NOMO-1 treated with DMSO at 0.1 percent for 48 hours (cell line): ENCODE data around the gene SORBS1.

Source experiments
- DNase-seq: peaks from one replicate; lab custom pipeline; 2025; ENCODE audit not compliant: unreplicated experiment; lab: John Stamatoyannopoulos, UW

The SORBS1 gene

GRCh38 chr10:95517536-95518454 lies 43.4 kb downstream of the SORBS1 start:
- no peak for DNase-seq

- no peak for DNase-seq
These were observed 44.3 kb downstream of the SORBS1 start for GRCh38 chr10:95516774-95517373.

GRCh38 chr10:95513941-95514392 lies 47.2 kb downstream of the SORBS1 start:
- no peak for DNase-seq

- DNase-seq: no peak
These were observed 48.1 kb downstream of the SORBS1 start for GRCh38 chr10:95513008-95513589.

- no peak for DNase-seq
These were observed 49.9 kb downstream of the SORBS1 start for GRCh38 chr10:95511314-95511713.

- DNase-seq: no peak
These were observed 51.9 kb downstream of the SORBS1 start for GRCh38 chr10:95509251-95509650.

DNA sequence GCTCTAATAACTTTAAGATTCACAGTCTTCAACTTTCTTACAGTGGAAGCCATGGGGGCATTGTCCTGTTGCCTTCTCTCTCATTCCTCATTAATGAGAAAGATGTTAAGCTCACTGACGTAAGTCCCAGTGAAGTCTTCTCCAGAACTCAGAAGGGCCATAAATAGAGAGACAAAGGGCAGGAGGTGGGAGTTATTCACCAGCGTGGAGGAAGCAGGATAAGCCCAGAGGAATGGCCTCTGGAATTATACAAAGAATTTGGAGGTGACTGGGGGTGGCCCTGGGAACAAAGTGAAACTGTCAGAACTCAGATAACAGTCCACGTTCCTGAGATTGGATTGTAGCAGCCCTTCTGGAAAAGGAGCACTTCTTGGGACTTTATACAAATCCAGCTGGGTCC lies 52.4 kb downstream of the SORBS1 start:
- DNase-seq: no peak

- no peak for DNase-seq
These were observed 55.0 kb downstream of the SORBS1 start for GRCh38 chr10:95506056-95506737.

DNA sequence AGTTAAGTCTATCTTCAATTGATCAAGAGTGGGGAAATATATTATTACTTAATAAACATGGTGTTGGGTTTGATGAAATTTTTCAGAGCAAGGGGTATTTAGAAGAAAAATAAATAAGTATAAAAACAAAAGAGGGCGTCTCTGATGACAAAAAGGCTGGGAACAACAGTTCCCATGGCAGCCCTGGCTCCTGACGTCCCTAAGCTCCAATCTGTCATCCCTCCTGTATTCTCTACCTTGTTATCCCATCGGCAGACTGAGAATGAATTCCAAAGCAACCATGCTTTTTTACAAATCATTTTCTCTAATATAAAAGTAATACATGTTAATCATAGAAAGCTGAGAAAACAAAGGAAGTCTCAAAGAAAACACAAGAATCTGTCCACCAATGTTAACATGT lies 55.5 kb downstream of the SORBS1 start:
- no peak for DNase-seq

DNA sequence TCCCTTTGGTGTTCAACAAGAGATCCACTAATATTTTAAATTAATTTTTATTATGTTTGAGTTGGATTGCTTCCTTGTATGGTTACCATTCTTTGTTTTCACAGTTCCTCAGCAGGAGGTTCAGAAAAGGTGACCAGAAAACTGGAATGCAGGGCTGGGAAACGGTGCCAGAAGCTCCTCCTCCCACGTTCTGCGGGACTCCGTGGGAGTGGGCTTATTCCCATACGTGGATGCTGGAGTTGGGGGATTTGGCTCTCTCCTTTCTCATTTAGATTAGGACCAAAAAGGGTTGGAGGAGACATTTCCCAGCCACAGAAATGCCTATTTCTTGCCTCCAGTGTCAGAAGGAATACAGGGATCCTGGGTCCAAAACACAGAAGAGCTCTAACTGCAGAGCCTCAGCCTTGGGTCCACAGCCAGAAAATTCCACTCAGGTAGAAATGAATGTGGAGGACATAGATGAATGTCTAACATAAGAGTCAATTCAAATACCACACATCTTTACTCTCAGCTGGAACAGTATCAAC lies 56.0 kb downstream of the SORBS1 start:
- no peak for DNase-seq

DNA sequence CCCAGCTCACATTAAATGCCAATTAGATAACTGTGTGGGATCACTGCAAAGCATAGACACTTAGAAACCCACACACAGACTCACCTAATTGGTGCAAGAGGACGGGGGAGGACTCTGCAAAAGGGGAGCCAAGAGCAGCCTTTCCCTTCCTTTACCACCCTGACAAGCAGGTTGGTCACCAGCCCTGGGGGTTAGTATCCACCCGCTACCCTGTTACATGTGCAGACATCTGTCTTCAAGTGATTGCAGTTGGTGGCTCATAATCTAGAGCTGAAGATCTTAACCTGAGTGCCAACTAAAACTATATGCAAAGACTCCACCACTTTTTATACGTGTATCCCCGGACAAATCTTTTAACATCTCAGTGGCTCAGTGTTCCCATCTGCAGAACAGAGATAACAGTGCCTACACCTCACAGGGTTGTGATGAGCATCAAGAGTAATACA lies 56.9 kb downstream of the SORBS1 start:
- DNase-seq: no peak

DNA sequence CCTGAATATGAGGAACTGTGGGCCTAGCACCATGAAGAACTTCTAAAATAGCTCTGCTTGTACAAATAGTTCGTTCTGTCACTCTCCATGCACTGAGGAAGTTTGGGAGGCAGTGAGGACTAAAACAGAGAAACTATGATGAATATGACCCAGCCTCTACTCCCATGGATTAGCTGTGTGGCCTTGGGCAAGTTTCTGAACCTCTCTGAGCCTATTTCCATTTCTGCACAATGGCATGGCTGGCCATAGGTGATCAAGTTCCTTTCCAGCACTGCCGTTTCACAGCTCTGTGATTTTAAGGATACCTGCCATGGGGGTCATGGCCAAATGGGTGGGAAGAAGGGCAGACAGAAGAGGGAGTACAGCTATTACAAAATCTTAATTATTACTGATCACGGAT lies 57.6 kb downstream of the SORBS1 start:
- no peak for DNase-seq

- no peak for DNase-seq
These were observed 58.2 kb downstream of the SORBS1 start for GRCh38 chr10:95503001-95503400.

- DNase-seq: no peak
These were observed 58.8 kb downstream of the SORBS1 start for GRCh38 chr10:95502377-95502776.

DNA sequence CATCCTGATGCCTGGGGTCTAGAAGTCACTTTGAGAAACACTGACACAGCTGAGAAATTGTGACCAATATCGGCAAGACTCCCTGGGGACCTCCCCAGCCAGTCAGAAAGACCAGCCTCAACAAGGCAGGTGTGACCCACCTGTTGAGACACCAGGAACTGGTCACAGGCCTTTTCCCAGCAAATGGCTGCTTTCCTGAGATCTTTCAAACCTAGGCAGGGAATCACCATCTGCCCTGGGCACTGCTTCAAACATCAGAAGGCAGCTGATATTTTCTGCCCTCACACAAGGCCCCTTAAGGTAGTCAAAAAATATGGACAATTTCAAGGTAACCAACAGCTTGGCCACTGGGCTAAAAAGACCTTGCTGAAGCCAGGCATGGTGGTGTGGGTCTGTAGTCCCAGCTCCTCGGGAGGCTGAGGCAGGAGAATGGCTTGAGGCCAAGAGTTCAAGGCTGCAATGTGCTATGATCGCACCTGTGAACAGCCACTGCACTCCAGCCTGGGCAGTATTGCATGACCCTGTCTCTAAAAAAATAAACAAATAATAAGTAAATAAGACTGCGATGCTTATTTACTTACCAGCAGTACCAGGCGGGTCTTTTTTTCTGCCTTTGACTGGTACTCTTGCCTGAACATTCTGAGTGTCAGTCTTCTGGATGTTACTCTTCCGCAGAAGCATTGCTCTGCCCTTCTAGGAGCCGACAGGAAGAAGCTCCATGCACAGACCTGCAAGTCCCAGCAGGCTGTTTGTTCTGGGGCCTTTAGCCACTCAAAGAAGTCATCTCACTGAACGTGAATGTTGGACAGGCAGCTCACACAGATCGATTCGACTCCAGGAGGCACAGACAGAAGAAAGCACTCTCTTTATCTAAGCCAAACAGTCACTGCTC lies 59.7 kb downstream of the SORBS1 start:
- DNase-seq: no peak

GRCh38 chr10:95500649-95501048 lies 60.5 kb downstream of the SORBS1 start:
- DNase-seq: no peak

- DNase-seq: no peak
These were observed 61.1 kb downstream of the SORBS1 start for GRCh38 chr10:95500097-95500496.

- no peak for DNase-seq
These were observed 61.6 kb downstream of the SORBS1 start for GRCh38 chr10:95499482-95499989.

- DNase-seq: no peak
These were observed 64.2 kb downstream of the SORBS1 start for GRCh38 chr10:95496951-95497350.
